NCI-H2107 treated with DMSO at 0.1 percent for 48 hours (cell line): ENCODE results near the gene PROK2.

Experiments
- DNase-seq: peaks from one replicate; lab custom pipeline; 2025; ENCODE audit not compliant: unreplicated experiment; lab: John Stamatoyannopoulos, UW

The PROK2 gene

GRCh38 chr3:71787851-71788405 lies 3.0 kb upstream of the PROK2 start:
- DNase-seq, result no peak

- DNase-seq, result no peak
Measured at GRCh38 chr3:71786551-71786950, 1.6 kb upstream of the PROK2 start.

DNA sequence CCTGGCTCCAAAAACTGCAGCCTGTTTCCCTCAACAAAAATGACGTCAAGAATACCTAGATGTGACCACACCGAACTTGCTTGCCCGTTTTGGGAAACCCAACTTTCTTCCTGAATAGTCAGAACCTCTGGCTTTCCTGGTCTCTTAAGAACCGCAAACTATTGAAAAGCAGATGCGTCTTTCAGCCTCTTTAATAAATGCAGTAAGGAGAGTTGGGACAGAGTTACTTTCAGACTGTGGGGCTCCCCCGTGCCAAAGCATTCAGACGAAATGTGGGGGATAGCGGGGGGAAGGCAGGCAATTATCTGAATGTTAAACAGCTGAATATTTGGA lies 1.2 kb upstream of the PROK2 start:
- DNase-seq, result no peak

- no peak for DNase-seq
Measured at GRCh38 chr3:71785532-71786216, 726 bp upstream of the PROK2 start.

GRCh38 chr3:71784201-71784913 lies 591 bp downstream of the PROK2 start:
- no peak for DNase-seq

DNA sequence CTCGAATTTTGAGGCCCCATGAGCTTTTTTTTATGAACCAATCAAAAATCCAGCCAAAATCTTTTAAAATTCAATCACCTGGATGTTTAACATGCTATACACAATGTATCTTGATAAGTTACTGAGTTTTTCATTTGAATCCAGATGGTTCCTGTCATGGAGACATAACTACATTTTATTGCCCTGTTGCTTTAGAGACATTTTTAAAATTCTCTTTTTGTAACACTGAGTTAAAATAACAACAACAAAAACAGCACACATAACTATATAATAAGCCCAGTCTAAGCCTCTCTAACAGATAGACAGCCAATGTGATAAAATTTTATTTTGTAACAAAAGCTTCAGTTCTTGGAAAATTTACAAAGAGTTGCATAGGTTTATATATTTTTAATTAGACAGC lies 1.8 kb downstream of the PROK2 start:
- DNase-seq, result no peak

GRCh38 chr3:71780430-71780829 lies 4.5 kb downstream of the PROK2 start:
- DNase-seq, result no peak

DNA sequence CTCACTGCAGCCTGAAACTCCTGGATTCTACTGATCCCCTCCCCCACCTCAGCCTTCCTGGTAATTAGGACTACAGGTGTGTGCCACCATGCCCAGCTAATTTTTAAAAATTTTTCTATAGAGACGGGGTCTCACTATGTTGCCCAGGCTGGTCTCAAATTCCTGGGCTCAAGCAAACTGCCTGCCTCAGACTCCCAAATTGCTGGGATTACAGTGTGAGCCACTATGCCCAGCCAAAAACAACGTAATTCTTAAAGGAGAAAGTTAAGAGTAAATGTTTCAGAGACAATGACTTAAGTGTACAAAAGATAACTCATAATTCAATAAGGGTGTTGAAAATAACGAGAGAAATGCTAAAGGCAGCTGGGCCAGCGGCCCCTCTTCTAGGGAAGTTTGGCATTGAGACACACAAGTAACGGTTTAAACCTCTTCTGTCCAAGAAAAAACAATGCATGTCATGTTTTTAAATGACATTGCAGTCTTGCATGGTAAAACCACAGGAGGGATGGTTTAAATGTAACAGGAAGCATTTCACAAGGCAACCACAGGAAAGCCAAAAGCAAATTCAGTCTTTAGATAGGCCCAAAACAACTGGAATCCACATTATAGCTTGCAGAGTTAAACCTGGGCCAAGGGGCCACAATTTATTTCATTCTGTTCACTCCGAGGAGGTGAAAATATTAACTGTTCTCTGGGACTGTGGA lies 5.1 kb downstream of the PROK2 start:
- DNase-seq, result no peak

- no peak for DNase-seq
Measured at GRCh38 chr3:71778353-71778752, 6.6 kb downstream of the PROK2 start.

GRCh38 chr3:71776538-71776937 lies 8.4 kb downstream of the PROK2 start:
- no peak for DNase-seq

GRCh38 chr3:71771884-71772283 lies 13.1 kb downstream of the PROK2 start:
- DNase-seq, result no peak

DNA sequence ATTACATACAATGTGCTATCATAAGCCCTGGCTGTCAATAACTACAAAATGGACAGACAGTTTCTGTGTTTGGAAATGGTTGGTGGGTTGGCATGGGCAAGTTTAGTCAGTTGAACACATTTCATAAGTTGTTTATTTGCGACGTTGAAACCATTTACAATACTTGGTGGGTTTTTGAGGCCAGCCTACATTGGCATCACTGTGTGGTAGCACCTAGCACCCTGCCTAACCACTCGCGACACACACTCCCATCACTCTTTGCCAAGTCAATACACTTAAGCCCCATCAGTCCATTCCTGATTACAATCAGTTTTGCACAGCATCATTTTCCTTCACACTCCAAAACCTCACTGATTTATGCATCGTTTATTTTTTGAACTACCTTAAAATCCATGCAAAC lies 13.8 kb downstream of the PROK2 start:
- no peak for DNase-seq

DNA sequence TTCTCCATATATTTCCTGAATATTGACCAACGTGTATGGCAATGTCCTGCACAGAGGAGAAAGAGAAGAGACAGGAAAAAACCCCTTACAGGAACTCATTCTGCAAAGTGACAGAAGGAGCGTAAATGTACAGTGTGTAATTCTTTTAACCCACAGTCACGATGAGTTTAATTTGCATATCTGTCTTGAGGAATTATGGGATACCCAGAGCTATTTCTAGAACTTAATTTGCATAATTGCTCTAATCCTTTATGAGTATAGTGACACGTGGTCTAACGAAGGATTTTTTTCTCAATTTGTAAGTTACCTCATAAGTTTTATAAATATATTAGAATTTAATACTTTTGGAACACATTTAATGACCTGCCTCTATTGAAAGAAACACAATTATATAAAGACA lies 21.5 kb downstream of the PROK2 start:
- no peak for DNase-seq

DNA sequence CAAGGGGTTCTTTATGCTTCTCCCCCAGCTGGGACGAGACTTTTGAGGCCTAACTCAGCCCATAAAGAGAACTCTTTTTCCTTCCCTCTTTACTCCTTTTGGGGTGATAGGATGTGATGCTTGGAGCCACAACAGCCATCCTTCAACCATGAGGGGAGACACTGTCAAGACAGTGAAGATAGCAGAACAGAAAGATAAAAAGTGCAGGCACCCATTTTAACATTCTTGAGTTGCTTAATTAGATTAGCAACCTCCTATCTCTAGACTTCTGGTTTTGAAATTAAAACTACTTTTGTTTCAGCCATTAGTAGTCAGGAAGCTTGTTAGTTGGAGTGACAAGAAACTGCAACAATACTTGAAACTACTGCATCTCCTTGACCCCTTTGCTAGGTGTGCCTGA lies 24.8 kb downstream of the PROK2 start:
- no peak for DNase-seq

- DNase-seq, result no peak
Measured at GRCh38 chr3:71759401-71759800, 25.5 kb downstream of the PROK2 start.

DNA sequence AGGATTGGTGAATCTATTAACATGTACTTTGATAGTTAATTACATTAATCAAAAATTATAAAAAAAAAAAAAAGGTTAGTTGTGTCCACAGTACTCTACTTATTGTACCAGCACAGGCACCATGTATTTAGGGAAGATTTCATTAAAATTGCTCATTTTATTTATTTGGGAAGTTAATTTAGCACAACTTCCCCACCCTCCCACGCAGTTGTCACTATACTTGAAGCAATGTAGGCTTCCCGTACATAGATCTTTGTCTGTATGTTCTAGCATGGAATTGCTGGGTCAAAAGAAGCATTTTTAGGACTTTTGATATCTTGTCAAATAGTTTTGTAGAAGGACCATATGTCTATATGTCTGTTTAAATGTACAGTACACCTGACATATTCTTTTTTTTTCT lies 26.9 kb downstream of the PROK2 start:
- no peak for DNase-seq

GRCh38 chr3:71754610-71755253 lies 30.2 kb downstream of the PROK2 start:
- DNase-seq, result no peak

GRCh38 chr3:71753701-71754609 lies 31.0 kb downstream of the PROK2 start, which contains the start of gene GPR27:
Gene GPR27 (plus strand): TSS chr3:71753855. CDS start chr3:71754050, 195 bp downstream.
- no peak for DNase-seq

DNA sequence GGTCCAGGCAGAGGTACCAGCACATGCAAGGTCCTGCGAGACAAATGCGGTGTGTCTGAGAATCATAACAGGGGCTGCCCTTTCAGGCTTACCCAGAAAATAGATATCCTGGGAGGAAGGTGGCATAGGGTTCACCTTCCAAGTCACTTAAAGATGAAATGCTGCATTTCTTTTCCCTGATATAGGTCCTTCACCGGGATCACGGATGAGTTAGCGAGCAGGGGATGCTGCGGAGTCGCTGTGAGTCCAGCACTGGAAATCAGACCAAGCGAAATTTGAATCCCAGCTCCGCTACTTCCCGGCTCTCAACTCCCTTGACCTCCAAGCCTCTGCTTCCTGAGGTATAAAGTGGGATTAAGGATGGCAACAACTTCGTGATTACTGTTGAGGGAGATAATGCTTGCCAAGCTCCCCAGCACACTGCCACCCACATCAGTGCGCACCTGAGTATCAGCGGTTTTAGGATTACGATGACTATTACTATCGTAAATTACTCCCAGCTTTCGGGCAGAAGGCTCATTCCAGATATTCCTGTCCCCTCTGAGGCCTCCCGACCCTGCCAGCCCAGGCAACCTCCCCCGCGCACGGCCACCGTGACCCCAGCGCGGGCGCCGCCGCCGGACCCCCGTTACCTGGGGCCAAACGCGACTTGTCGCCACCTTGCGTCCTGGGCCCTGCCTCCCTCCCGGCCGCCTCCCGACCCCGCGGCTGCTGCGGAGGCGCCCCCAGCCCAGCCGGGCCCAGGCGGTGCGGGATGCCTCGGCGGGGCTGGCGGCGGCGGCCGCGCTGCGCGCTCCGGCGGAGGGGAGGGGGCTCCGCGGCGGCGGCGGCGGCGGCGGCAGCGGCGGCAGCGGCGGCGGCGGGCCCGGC lies 31.9 kb downstream of the PROK2 start:
- DNase-seq, result no peak
